RWPE1 (cell line): Measurements from ENCODE around the gene ATR.
A peak's percentile ranks its signal among the peaks of the same experiment; 100 is the strongest.
"Not testable (repeated sequence)": the region's sequence is repeated elsewhere in the genome, so short reads cannot be mapped to it uniquely, and the experiment has no call there.

Experiments
- CTCF ChIA-PET: fragments of 350-600 bp; sonication (Branson Sonifier 250); formaldehyde crosslinking; extraction: SDS; loops from one replicate; lab custom pipeline; 2021; lab: Yijun Ruan, JAX
- POLR2A ChIA-PET: fragments of 400-600 bp; formaldehyde crosslinking; extraction: SDS; loops from one replicate; lab custom pipeline; 2020; ENCODE audit warnings: antibody characterized with exemption; ENCODE audit not compliant: low non-redundant PET; lab: Yijun Ruan, JAX
- DNase-seq: peaks from one replicate; pipeline ENCODE4 v3.0.0; 2012; ENCODE audit warnings: low spot score
- H3K27ac ChIP-seq: fragments of 450-650 bp; 2 replicates; pipeline ENCODE4 v1.5.1; 2017
- TF ChIP-seq, protein P1 (sequence below): fragments of 450-650 bp; conservative IDR thresholded peaks from 2 replicates; pipeline ENCODE4 v1.5.1; 2017; ENCODE audit warnings: low read depth, mild to moderate bottlenecking

Gene ATR

DNA sequence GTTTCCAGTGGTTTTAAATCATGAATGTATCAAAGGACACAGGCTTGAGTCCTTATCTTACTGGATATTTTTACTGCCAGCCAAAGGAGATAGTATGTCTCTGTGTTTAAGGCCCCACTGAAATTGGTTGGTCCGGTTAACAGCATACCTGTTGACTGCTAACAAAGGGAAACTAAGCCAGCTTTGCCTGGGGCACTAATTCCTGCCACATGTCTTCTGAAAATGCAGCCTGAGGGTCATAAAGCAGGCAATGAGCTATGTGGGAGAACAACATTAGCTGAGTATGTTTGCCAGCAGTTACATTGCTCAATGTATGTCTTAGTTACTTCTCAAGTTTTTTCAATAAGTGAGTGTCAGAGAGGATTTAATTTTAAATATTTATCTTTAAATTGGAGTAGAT, 30.1 kb upstream of the ATR start:
- H3K27ac ChIP-seq = no peak overlapping the region
- POLR2A ChIA-PET = no interaction called here
- CTCF ChIA-PET = interaction anchor here (0.6 kb wide), 1 partner anchor 164 kb away, joined by 3 read pairs; no protein-coding TSS in a partner anchor
- DNase-seq = no peak
- TF ChIP-seq, protein P1, sequence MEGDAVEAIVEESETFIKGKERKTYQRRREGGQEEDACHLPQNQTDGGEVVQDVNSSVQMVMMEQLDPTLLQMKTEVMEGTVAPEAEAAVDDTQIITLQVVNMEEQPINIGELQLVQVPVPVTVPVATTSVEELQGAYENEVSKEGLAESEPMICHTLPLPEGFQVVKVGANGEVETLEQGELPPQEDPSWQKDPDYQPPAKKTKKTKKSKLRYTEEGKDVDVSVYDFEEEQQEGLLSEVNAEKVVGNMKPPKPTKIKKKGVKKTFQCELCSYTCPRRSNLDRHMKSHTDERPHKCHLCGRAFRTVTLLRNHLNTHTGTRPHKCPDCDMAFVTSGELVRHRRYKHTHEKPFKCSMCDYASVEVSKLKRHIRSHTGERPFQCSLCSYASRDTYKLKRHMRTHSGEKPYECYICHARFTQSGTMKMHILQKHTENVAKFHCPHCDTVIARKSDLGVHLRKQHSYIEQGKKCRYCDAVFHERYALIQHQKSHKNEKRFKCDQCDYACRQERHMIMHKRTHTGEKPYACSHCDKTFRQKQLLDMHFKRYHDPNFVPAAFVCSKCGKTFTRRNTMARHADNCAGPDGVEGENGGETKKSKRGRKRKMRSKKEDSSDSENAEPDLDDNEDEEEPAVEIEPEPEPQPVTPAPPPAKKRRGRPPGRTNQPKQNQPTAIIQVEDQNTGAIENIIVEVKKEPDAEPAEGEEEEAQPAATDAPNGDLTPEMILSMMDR = no peak

DNA sequence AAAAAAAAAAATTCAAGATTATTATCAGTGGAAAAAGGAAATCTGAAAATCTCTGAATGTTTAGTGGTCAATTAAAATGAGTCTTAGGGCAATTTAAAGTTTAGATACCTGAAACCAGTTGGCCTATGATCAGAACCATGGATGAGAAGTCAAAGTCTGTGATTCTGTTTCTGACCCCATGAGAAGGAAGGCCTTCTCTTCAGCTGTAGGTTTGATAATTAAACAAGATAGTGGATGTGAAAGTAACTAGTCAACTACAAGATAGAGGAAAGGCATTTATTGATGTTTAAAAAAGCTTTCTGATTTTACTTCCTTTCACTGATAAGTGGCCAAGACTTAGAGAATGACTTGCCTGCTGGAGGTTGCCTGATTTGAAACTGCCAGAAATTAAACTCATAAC, 26.4 kb upstream of the ATR start:
- CTCF ChIA-PET = interaction anchor here (0.6 kb wide), 1 partner anchor 149 kb away, joined by 5 read pairs; no protein-coding TSS in a partner anchor
- POLR2A ChIA-PET = no interaction called here
- no peak for DNase-seq
- H3K27ac ChIP-seq = no peak overlapping the region
- TF ChIP-seq, protein P1 = no peak

DNA sequence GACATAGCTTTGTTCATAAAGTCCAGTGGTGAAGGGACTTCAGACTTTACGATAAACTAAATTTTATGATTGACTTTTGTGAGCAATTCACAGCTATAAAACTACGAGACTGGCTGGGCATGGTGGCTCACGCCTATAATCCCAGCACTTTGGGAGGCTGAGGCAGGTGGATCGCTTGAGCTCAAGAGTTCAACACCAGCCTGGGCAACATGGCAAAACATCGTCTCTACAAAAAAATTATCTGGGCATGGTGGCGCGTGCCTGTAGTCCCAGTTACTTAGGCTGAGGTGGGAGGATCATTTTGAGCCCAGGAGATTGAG, 24.8 kb upstream of the ATR start:
- H3K27ac ChIP-seq, DNase-seq, POLR2A ChIA-PET: not testable (repeated sequence)
- CTCF ChIA-PET = interaction anchor here (0.5 kb wide), 1 partner anchor 62 kb away, joined by 3 read pairs; no protein-coding TSS in a partner anchor

DNA sequence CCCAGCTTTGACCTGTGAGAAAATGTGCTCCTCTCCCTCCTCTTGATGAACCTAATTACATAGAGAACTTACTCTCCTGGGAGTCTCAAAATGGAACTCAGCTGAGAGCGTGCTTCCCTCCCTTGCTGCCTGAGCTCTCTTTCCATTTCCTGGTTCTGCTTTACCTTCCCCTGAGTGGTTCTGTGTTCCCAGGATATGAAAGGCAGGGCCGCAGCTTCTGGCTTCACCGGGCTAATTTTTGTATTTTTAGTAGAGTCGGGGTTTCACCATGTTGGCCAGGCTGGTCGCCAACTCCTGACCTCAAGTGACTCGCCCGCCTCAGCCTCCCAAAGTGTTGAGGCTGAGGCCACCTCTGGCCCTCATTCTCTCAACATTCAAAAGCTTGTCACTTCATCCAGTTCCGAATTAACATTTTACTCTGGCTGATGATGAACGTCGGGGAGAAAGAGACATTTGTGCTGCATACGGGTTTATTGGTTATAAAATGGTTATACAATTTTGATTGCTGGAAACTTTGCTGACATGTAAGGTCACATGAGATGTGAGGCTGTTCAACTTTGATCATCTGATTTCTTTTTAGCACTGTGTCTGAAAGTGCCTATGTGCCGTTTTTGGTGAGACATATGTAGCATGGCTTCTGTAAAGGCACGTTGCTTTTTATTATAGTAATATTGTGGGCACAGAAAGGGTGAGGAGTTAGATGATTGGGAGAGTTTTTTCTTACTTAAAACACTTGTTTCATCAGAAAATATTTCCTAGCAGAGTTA, 24.3 kb upstream of the ATR start:
- TF ChIP-seq, protein P1 = no peak
- ChIA-PET CTCF (interaction anchor here (0.5 kb wide), 1 partner anchor 63 kb away, joined by 3 read pairs; no protein-coding TSS in a partner anchor), POLR2A (interaction anchor here (0.7 kb wide), 1 partner anchor 10 kb away, joined by 3 read pairs; no protein-coding TSS in a partner anchor)
- DNase-seq = no peak
- H3K27ac ChIP-seq = no peak overlapping the region

DNA sequence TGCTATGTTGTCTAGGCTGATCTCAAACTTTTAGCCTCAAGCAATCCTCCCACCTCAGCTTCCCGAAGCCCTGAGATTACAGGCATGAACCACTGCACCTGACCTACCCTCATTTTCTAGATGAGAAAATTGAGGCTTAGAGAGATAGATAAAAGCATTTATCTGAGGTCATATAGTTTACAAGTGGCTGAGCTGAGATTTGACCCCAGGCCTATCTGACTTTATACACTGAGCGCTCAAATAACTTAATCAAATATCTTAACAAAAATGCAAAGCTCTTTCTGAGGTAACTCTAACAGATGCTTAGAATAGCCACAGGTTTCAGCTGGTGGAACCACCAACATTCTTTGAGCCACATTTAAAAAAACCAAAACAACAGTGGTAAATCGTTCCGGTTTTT, 23.2 kb upstream of the ATR start:
- H3K27ac ChIP-seq = no peak overlapping the region
- DNase-seq = no peak
- TF ChIP-seq, protein P1 = no peak
- POLR2A ChIA-PET = interaction anchor here (0.7 kb wide), 1 partner anchor 9 kb away, joined by 3 read pairs; no protein-coding TSS in a partner anchor
- CTCF ChIA-PET = interaction anchor here (0.6 to 0.7 kb wide), 2 partner anchors 178 to 836 kb away, joined by 3 to 7 read pairs; no protein-coding TSS in a partner anchor

DNA sequence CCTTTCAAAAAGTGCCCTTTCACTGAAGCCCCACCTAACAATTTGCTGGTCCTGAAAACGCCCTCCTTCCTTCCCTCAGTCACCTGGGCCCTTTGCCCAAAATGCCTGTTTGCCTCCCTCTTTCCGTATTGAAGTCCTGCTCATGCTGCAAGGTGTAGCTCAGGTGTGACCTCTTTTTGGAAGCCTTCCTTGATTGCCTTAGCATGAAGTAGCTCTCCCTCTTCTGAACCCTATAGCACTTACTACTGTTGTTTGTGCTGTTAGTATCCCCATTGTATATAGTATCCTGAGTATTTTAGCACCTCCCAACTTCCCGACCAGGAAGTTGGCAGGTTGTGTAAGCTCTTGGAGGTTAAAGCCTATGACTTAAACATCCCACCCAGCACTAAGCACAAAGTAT, 19.4 kb upstream of the ATR start:
- DNase-seq = no peak
- H3K27ac ChIP-seq = no peak overlapping the region
- CTCF ChIA-PET = interaction anchor here (0.6 kb wide), 1 partner anchor 64 kb away, joined by 3 read pairs; no protein-coding TSS in a partner anchor
- TF ChIP-seq, protein P1 = no peak
- POLR2A ChIA-PET = no interaction called here

DNA sequence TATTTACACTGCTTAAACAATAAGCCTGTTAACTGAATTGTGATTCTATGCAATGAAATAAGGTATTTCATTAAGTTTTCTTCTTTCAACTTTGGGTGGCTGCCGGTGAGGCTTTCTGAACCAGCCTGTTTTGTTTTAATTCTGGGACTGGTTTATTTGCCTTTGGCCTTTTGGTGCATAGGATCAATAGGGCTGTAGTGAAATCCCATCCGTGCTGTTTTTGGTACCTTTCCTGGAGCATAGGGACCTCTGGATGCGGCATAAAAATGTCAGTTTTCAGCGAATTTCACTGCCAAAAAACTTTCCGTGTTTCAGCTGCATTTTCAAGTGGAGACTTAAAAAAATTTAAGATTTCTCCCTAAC, 18.2 kb upstream of the ATR start:
- no peak for DNase-seq
- ChIA-PET POLR2A (no interaction called here), CTCF (interaction anchor here (0.6 to 1.1 kb wide), 2 partner anchors 10 to 1722 kb away, joined by 5 read pairs; no protein-coding TSS in a partner anchor)
- TF ChIP-seq, protein P1 = no peak
- H3K27ac ChIP-seq = peak overlapping the region; percentile 63
